Measurements from ENCODE around the gene MRNIP.

MRNIP gene

GRCh38 chr5:179819296-179820126 lies 39.1 kb downstream of the MRNIP start:
- TF ChIP-seq GATA2 (IDR thresholded peaks at IDR 0.05; ENCODE audit: low read depth, low read length) (no peak), GATA3 (IDR thresholded peaks at IDR 0.05; ENCODE audit: low read depth, low read length) (no peak)

- TF ChIP-seq GATA2 (IDR thresholded peaks at IDR 0.05; ENCODE audit: low read depth, low read length) (no peak), GATA3 (IDR thresholded peaks at IDR 0.05; ENCODE audit: low read depth, low read length) (no peak)
Measured at GRCh38 chr5:179818746-179819295, 39.8 kb downstream of the MRNIP start.

GRCh38 chr5:179817890-179818745 lies 40.5 kb downstream of the MRNIP start:
- TF ChIP-seq GATA3 (IDR thresholded peaks at IDR 0.05; ENCODE audit: low read depth, low read length) (no peak), GATA2 (IDR thresholded peaks at IDR 0.05; ENCODE audit: low read depth, low read length) (no peak)

GRCh38 chr5:179817470-179817840 lies 41.2 kb downstream of the MRNIP start:
- no peak for TF ChIP-seq GATA3 (IDR thresholded peaks at IDR 0.05; ENCODE audit: low read depth, low read length)
- TF ChIP-seq GATA2 (IDR thresholded peaks at IDR 0.05; ENCODE audit: low read depth, low read length) = no peak

- TF ChIP-seq GATA2 (IDR thresholded peaks at IDR 0.05; ENCODE audit: low read depth, low read length) = no peak
- no peak for TF ChIP-seq GATA3 (IDR thresholded peaks at IDR 0.05; ENCODE audit: low read depth, low read length)
Measured at GRCh38 chr5:179816796-179817469, 41.7 kb downstream of the MRNIP start.

GRCh38 chr5:179816401-179816795 lies 42.2 kb downstream of the MRNIP start:
- TF ChIP-seq GATA2 (IDR thresholded peaks at IDR 0.05; ENCODE audit: low read depth, low read length) (no peak), GATA3 (IDR thresholded peaks at IDR 0.05; ENCODE audit: low read depth, low read length) (no peak)

GRCh38 chr5:179815491-179816249 lies 42.9 kb downstream of the MRNIP start:
- no peak for TF ChIP-seq GATA2 (IDR thresholded peaks at IDR 0.05; ENCODE audit: low read depth, low read length)
- TF ChIP-seq GATA3 (IDR thresholded peaks at IDR 0.05; ENCODE audit: low read depth, low read length) = no peak

GRCh38 chr5:179814090-179814489 lies 44.5 kb downstream of the MRNIP start:
- TF ChIP-seq GATA3 (IDR thresholded peaks at IDR 0.05; ENCODE audit: low read depth, low read length) (no peak), GATA2 (IDR thresholded peaks at IDR 0.05; ENCODE audit: low read depth, low read length) (no peak)

- no peak for TF ChIP-seq GATA3 (IDR thresholded peaks at IDR 0.05; ENCODE audit: low read depth, low read length)
- TF ChIP-seq GATA2 (IDR thresholded peaks at IDR 0.05; ENCODE audit: low read depth, low read length) = no peak
Measured at GRCh38 chr5:179812997-179813607, 45.5 kb downstream of the MRNIP start.

- TF ChIP-seq GATA2 (IDR thresholded peaks at IDR 0.05; ENCODE audit: low read depth, low read length) (no peak), GATA3 (IDR thresholded peaks at IDR 0.05; ENCODE audit: low read depth, low read length) (no peak)
Measured at GRCh38 chr5:179812135-179812825, 46.3 kb downstream of the MRNIP start.

GRCh38 chr5:179806250-179807048 lies 52.2 kb downstream of the MRNIP start, which contains the start of gene MGAT4B:
Gene MGAT4B (minus strand): TSS chr5:179806866. CDS start chr5:179806583, 283 bp downstream.
- TF ChIP-seq GATA3 (IDR thresholded peaks at IDR 0.05; ENCODE audit: low read depth, low read length) (no peak), GATA2 (IDR thresholded peaks at IDR 0.05; ENCODE audit: low read depth, low read length) (no peak)
